Measurements from ENCODE around the gene NXN. TPM values are rescaled to one million over a fixed set of nuclear protein-coding genes. Genes with fewer than 3 reads are reported as not detected.
"Not testable (repeated sequence)": the region's sequence is repeated elsewhere in the genome, so short reads cannot be mapped to it uniquely, and the experiment has no call there.

Gene NXN
- total RNA-seq, 1 donor from 2014 or later = 0.43 TPM

DNA sequence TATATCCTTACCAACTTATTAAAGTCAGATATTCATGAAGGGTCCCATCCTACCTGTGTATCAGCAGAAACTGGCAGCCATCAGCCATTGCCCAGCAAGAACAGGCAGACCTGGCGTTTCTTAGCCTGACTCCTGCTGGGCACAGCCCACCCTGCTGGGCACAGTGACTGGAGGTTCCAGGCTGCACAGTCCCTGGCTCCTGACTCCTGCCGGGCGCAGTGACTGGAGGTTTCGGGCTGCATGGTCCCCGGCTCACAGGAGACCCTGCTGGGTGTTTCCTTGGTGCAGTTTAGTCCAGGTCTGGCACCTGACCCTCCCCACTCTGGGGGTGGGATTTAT is 24.0 kb upstream of the NXN start:
- intact Hi-C loops (cut with micrococcal nuclease) = no loop called here
- H3K27ac Mint-ChIP-seq = no peak overlapping the region
- DNase-seq (ENCODE audit: low spot score) = no peak

DNA sequence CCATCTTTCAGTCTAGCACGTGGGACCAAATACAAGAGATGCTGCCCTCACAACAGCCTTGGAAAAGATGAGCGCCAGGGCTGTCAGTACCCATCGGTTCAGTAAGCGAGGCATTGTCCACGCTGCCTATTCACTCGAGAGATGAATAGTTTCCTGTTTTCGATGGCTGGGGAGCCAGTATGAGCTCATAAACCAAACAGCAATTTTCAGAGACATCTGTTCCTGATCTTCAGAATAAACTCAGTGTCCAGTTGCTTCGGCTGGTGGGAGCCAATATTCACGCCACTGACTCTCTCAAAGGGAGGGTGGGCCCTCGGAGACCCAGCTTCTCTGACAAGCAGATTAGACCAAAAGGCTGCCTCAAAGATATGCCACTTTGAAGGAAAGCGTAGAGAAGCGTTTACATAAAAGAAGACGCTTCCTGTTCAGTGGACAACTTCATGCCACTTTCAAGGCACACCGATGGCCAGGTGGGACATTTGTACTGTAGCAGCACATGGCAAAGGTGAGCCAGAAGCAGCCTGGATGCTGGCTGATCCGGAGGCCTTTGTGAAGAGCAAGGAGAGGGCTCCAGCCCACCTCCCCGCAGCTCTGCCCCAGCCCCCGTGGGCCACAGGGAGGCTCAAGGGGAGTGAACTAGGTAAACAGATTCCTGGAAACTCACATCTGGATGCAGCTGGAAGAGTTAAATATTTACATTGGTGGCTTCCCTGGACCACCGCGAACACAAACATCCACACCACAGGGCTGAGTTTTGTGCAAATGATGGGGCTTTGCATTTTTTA is 23.4 kb upstream of the NXN start:
- Mint-ChIP-seq H3K4me3 (ENCODE audit: low read depth) (no peak overlapping the region), H3K4me1 (ENCODE audit: low read depth) (peaks cover 9% of the 10 kb centered on the region), H3K9me3 (no peaks in the 10 kb centered on the region), H3K27ac (no peak overlapping the region), H3K27me3 (ENCODE audit: low read depth) (no peaks in the 10 kb centered on the region), H3K36me3 (ENCODE audit: low read depth) (peaks cover 46% of the 10 kb centered on the region)
- intact Hi-C loops (cut with micrococcal nuclease) = no loop called here
- no peak for DNase-seq (ENCODE audit: low spot score)

More for the DNA sequence above, 24.0 kb upstream of the NXN start:
- H3K4me3 Mint-ChIP-seq (ENCODE audit: low read depth) = no peak overlapping the region
- no peaks in the 10 kb centered on the region for H3K27me3 Mint-ChIP-seq (ENCODE audit: low read depth)
- no peaks in the 10 kb centered on the region for H3K9me3 Mint-ChIP-seq
- H3K4me1 Mint-ChIP-seq (ENCODE audit: low read depth) = peaks cover 5% of the 10 kb centered on the region
- peaks cover 46% of the 10 kb centered on the region for H3K36me3 Mint-ChIP-seq (ENCODE audit: low read depth)

DNA sequence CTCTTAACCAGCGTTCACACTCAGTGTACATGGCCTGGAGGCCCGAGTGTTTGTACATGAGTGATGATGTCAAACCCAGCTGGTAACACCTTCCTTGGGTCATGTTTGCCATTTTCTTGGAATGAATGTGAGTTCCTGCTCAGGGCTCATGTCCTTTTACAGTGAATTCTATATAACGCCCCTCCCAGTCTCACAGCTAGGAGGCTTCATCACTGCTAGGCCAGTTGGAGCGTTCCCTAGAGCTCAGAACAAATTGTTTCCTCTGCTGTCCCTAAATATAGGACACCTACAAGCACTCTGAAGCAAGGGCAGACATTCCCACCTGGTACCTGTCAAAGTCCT is 22.8 kb upstream of the NXN start:
- DNase-seq (ENCODE audit: low spot score) = no peak
- intact Hi-C loops (cut with micrococcal nuclease) = no loop called here
- Mint-ChIP-seq H3K27me3 (ENCODE audit: low read depth) (no peaks in the 10 kb centered on the region), H3K36me3 (ENCODE audit: low read depth) (peaks cover 46% of the 10 kb centered on the region), H3K4me1 (ENCODE audit: low read depth) (peaks cover 12% of the 10 kb centered on the region), H3K27ac (no peak overlapping the region), H3K9me3 (no peaks in the 10 kb centered on the region), H3K4me3 (ENCODE audit: low read depth) (no peak overlapping the region)

DNA sequence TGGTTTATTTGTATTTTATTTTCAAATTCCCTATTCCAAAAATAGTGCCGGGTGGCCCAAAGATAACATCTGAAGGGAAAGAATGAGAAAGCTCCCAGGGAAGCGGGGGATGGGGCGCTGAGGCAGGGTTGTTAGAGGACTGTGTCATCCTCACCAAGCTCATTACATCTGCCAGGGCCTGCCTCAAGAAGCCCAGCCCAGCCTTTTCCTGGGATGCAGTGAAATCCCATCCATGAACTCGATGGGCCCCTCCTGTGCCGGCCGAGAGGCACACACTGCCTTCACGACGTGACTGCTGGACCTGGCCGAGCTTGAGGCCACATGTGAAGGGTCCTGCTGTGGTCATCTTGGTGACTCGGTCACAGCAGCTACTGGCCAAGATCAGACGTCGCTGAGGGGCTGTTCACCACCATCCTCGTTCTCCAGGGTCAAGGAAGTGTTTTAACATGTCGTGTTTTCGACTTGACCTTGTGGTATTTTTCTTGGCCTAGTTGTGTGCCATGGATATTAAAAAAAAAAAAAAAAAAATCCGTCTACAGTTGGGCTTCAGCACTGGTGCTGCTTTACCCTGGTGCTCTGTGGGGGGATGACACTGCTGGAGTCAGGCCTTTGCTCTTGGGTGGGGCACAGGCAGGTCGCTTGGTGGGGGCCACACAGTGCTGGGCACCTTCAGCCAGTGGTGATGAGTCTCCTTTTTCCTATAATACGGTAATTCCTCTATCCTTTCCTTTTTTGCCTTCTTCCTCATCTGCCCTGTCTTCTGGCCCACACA is 22.2 kb upstream of the NXN start:
- Mint-ChIP-seq H3K36me3 (ENCODE audit: low read depth) (peaks cover 46% of the 10 kb centered on the region), H3K4me3 (ENCODE audit: low read depth) (no peak overlapping the region), H3K4me1 (ENCODE audit: low read depth) (peaks cover 12% of the 10 kb centered on the region), H3K9me3 (no peaks in the 10 kb centered on the region), H3K27ac (no peak overlapping the region), H3K27me3 (ENCODE audit: low read depth) (no peaks in the 10 kb centered on the region)
- intact Hi-C loops (cut with micrococcal nuclease) = no loop called here
- no peak for DNase-seq (ENCODE audit: low spot score)

DNA sequence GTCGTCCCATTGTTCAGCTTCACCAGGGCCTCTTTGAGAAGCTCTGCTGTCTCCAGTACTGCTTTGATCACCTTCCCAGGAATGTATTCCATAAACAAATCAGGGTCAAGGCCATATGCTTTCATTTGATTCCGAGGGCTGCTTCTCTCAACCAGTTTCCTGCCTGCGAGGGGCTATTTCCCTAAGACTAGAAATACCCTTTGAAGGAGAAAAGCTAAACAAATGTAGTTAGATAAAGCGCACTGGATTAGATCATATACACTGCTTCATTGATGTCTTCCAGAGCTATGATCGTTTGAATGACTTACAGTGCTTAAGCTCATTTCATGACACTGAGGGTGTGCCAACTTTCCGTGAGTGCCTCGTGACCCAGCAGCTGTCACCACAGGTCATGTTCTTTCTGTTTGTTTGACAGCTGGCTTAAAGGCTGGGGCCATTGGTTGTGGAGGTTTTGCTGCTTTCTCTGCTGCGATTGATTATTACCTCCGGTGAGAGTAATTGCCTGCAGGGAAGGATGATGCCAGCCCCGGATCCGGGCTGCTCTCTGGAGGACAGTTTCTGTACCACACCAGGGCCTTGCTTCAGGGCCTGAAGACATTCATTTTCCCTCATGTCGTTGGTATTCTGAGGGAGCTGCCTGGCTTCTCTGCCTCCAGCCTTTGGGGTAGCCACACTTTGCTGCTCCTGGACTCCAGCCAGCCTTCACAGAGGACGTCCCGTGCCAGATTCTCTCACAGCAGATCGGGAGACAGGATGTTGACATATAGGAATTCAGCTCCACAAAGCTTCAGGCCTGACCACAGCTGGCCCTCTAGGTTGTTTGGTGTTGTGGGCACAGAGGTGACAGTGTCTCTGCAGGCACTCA is 21.3 kb upstream of the NXN start:
- Mint-ChIP-seq H3K27ac (no peak overlapping the region), H3K4me3 (ENCODE audit: low read depth) (no peak overlapping the region), H3K9me3 (no peaks in the 10 kb centered on the region), H3K36me3 (ENCODE audit: low read depth) (peaks cover 45% of the 10 kb centered on the region), H3K27me3 (ENCODE audit: low read depth) (no peaks in the 10 kb centered on the region), H3K4me1 (ENCODE audit: low read depth) (peaks cover 12% of the 10 kb centered on the region)
- intact Hi-C loops (cut with micrococcal nuclease) = no loop called here
- no peak for DNase-seq (ENCODE audit: low spot score)

DNA sequence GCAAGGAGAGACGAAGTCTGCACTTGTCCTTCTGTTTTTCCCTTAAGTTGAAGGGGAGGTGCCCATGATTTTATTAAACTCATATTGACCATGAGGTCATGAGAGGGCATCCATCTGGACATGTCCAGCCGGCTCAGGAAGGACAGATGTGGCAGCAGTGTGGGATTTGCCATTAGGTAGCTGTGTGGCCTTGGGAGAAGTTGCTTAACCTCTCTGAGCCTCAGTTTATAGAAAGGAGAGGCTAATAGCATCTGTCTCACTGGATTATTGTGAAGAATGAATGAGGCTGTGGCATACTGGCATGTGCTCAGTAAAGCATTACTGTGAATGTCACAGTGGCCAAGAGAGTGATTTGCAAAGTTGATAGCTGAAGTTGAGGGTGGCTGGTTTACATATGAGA is 18.5 kb upstream of the NXN start:
- peaks cover 12% of the 10 kb centered on the region for H3K4me1 Mint-ChIP-seq (ENCODE audit: low read depth)
- H3K36me3 Mint-ChIP-seq (ENCODE audit: low read depth) = peaks cover 40% of the 10 kb centered on the region
- intact Hi-C loops (cut with micrococcal nuclease) = loop anchor here (5.0 kb wide), 1 partner anchor 121 kb away; no protein-coding TSS in a partner anchor
- H3K27me3 Mint-ChIP-seq (ENCODE audit: low read depth) = no peaks in the 10 kb centered on the region
- H3K4me3 Mint-ChIP-seq (ENCODE audit: low read depth) = peak overlapping the region; percentile 95
- no peak for DNase-seq (ENCODE audit: low spot score)
- H3K27ac Mint-ChIP-seq = peak overlapping the region; percentile 65
- H3K9me3 Mint-ChIP-seq = peaks cover 20% of the 10 kb centered on the region

DNA sequence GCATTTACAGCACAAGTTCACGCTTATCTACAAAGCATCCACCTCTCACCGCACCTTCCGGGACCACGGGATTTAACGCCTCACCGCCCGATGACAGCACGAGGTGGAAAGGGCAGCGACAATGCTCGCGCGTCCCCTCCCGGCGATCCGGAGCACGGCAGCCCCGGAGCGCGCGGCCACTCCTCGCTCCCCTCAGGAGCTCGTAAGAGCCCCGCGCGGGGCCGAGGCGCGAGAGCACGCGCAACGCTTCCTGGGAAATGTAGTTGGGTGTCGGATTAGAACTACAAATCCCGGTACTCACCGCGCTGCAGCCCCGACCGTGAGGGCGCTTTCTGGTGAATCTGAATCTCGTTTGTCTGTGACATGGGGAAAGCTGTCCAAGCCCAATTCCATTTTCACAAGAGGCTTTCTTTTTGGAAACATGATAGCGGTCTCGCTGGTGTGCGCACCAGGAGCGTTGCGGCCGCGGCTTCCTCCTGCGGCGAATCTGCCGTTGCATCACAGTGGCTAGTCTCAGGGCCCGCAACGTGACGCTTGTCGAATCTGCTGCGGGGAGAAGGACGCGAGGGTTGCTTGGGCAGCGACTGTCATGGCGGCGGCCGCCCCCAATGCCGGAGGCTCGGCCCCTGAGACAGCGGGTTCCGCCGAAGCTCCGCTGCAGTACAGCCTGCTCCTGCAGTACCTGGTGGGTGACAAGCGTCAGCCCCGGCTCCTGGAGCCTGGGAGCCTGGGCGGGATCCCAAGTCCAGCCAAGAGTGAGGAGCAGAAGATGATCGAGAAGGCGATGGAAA is 17.2 kb upstream of the NXN start, which contains the start of gene TIMM22:
Gene TIMM22 (plus strand): TSS at position 576 of the 791 bp plus-strand sequence. CDS start 14 bp downstream, at position 590.
- peaks cover 24% of the 10 kb centered on the region for H3K9me3 Mint-ChIP-seq
- H3K27me3 Mint-ChIP-seq (ENCODE audit: low read depth) = no peaks in the 10 kb centered on the region
- intact Hi-C loops (cut with micrococcal nuclease) = loop anchor here (1.0 to 5.0 kb wide), 3 partner anchors 15 to 215 kb away; no protein-coding TSS in a partner anchor

DNA sequence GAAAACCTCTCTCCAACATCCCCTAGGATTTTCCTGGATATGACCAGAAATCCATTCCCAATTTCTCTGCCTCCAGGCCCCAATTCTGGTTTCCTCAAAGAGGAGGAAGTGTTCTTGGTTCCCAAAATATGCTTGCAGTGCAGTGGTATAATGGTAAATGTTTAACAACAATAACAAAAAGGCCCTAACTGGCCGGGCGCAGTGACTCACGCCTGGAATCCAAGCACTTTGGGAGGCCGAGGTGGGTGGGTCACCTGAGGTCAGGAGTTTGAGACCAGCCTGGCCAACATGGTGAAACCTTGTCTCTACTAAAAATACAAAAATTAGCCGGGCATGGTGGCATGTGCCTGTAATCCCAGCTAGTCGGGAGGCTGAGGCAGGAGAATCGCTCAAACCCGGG is 15.7 kb upstream of the NXN start:
- H3K27me3 Mint-ChIP-seq (ENCODE audit: low read depth); H3K4me3 Mint-ChIP-seq (ENCODE audit: low read depth); DNase-seq (ENCODE audit: low spot score); H3K27ac Mint-ChIP-seq: not testable (repeated sequence)
- intact Hi-C loops (cut with micrococcal nuclease) = loop anchor here (5.0 kb wide), 1 partner anchor 118 kb away; no protein-coding TSS in a partner anchor
- H3K36me3 Mint-ChIP-seq (ENCODE audit: low read depth) = peaks cover 16% of the 10 kb centered on the region
- peaks cover 24% of the 10 kb centered on the region for H3K9me3 Mint-ChIP-seq
- peaks cover 11% of the 10 kb centered on the region for H3K4me1 Mint-ChIP-seq (ENCODE audit: low read depth)

More for the DNA sequence above, 17.2 kb upstream of the NXN start, which contains the start of gene TIMM22:
- peaks cover 11% of the 10 kb centered on the region for H3K4me1 Mint-ChIP-seq (ENCODE audit: low read depth)
- DNase-seq (ENCODE audit: low spot score) = peak; percentile 91
- H3K36me3 Mint-ChIP-seq (ENCODE audit: low read depth) = peaks cover 28% of the 10 kb centered on the region
- H3K4me3 Mint-ChIP-seq (ENCODE audit: low read depth) = peak within 1 kb of the TSS; percentile 95
- H3K27ac Mint-ChIP-seq = peak within 1 kb of the TSS; percentile 95

DNA sequence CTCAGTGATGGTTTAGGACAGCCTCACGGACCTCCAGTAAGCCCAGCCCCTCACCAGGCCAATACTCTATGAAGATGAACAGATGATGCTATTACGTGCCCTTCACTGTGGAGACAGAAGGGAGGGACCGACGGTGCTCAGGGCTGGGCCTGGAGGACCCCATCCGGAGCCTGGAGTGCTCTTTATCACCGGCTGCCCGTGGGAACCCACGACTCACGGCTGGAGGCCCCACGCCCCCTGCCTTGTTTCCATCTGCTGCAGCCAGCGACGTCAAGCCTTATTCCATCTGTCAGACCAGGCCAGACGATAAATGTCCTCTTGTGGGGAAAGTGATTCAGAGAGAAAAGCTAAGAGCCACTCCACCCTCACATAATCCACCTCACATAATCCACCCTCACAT is 13.4 kb upstream of the NXN start:
- Mint-ChIP-seq H3K9me3 (peaks cover 24% of the 10 kb centered on the region), H3K27ac (no peak overlapping the region), H3K36me3 (ENCODE audit: low read depth) (peaks cover 6% of the 10 kb centered on the region), H3K4me3 (ENCODE audit: low read depth) (no peak overlapping the region), H3K4me1 (ENCODE audit: low read depth) (peaks cover 3% of the 10 kb centered on the region), H3K27me3 (ENCODE audit: low read depth) (no peaks in the 10 kb centered on the region)
- no peak for DNase-seq (ENCODE audit: low spot score)
- intact Hi-C loops (cut with micrococcal nuclease) = no loop called here

DNA sequence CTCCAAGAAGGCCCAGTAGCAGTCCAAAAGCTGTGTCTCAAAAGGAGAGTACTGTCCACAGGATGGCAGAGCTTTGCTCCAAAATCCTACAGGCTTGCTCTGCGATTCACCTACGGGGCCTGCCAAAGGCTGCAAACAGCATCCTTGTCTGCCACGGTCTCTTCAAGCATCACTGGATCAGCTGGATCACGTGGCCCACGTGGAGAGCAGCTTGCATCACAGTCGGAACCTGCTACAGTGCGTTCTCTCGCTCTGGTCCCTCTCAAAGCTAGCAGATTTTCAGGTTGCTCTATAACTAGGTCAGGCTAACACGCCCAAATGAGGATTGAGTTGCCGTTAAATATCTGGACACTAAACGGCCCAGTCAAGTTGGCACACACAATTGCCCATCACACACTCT is 9.0 kb upstream of the NXN start:
- Mint-ChIP-seq H3K36me3 (ENCODE audit: low read depth) (peaks cover 3% of the 10 kb centered on the region), H3K27ac (no peak overlapping the region), H3K4me3 (ENCODE audit: low read depth) (no peak overlapping the region), H3K4me1 (ENCODE audit: low read depth) (no peaks in the 10 kb centered on the region), H3K27me3 (ENCODE audit: low read depth) (no peaks in the 10 kb centered on the region), H3K9me3 (peaks cover 9% of the 10 kb centered on the region)
- no peak for DNase-seq (ENCODE audit: low spot score)
- intact Hi-C loops (cut with micrococcal nuclease) = no loop called here

DNA sequence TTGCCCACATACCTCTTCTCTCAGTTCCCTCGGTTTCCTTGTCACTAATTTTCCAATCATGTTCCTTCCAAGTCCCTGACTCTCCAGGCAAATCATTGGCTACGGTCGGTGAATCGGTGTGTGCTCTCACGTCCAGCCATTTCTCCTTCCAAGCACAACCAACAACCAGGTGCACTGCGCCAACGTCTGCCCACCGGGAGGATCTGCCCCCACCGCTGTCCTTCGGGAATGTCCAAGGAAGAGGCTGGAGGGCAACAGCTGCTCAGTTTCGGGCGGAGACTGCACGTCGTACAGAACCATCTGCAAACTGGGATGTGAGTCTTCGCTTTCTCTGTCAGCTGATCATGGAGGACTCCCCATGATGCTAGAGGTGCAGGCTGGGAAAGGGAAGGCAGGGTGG is 8.4 kb upstream of the NXN start:
- Mint-ChIP-seq H3K4me1 (ENCODE audit: low read depth) (no peaks in the 10 kb centered on the region), H3K27ac (no peak overlapping the region), H3K36me3 (ENCODE audit: low read depth) (no peaks in the 10 kb centered on the region), H3K4me3 (ENCODE audit: low read depth) (no peak overlapping the region), H3K9me3 (peaks cover 2% of the 10 kb centered on the region), H3K27me3 (ENCODE audit: low read depth) (no peaks in the 10 kb centered on the region)
- intact Hi-C loops (cut with micrococcal nuclease) = no loop called here
- DNase-seq (ENCODE audit: low spot score) = no peak

Data from activated T-helper 2 cell treated with anti-CD3 and anti-CD28 coated beads, Interferon-gamma antibody, Interleukin-2, Interleukin-4, amounts not matched to agents 10 μg/mL and 5 μg/mL and 100 μg/mL, durations not matched to agents 14 hours and 24 hours and 36 hours (primary cell).